DOHH2 (cell line): ENCODE data around the gene NAP1L1.

Experiments used
- H3F3A ChIP-seq: fragments of 200-600 bp; sonication (generic), shearing (Covaris generic); 2 replicates; pipeline ENCODE4 v1.6.0; 2016; ENCODE audit warnings: antibody characterized with exemption, mild to moderate bottlenecking; ENCODE audit not compliant: control insufficient read depth, insufficient read depth
- H3K27ac ChIP-seq: fragments of 200-600 bp; sonication (generic); 2 replicates; pipeline ENCODE4 v1.5.1; 2014; ENCODE audit warnings: low read depth, mild to moderate bottlenecking, low read length, moderate library complexity
- H3K27me3 ChIP-seq: fragments of 200-600 bp; sonication (generic); 2 replicates; pipeline ENCODE4 v1.6.1; 2014; ENCODE audit warnings: mild to moderate bottlenecking, low read length, mixed read lengths; ENCODE audit not compliant: control insufficient read depth
- H3K36me3 ChIP-seq: fragments of 200-600 bp; sonication (generic); 2 replicates; pipeline ENCODE4 v1.6.1; 2014; ENCODE audit warnings: mild to moderate bottlenecking, low read length, moderate library complexity, mixed read lengths; ENCODE audit not compliant: control insufficient read depth
- H3K4me1 ChIP-seq: fragments of 200-600 bp; sonication (generic); 2 replicates; pipeline ENCODE4 v1.6.1; 2014; ENCODE audit warnings: mild to moderate bottlenecking, low read length, mixed read lengths; ENCODE audit not compliant: control insufficient read depth
- H3K4me2 ChIP-seq: fragments of 200-600 bp; sonication (generic); 2 replicates; pipeline ENCODE4 v1.6.0; 2014; ENCODE audit warnings: mild to moderate bottlenecking, low read length, moderate library complexity
- H3K4me3 ChIP-seq: fragments of 200-600 bp; sonication (generic); 2 replicates; pipeline ENCODE4 v1.5.1; 2014; ENCODE audit warnings: mild to moderate bottlenecking, low read length, mixed read lengths
- H3K79me2 ChIP-seq: fragments of 200-600 bp; sonication (generic); 2 replicates; pipeline ENCODE4 v1.6.1; 2014; ENCODE audit warnings: mild to moderate bottlenecking, low read length, mixed read lengths; ENCODE audit not compliant: control insufficient read depth
- H3K9me2 ChIP-seq: fragments of 200-600 bp; sonication (generic); replicated peaks from 2 replicates; pipeline ENCODE4 v1.6.1; 2014; ENCODE audit warnings: mild to moderate bottlenecking, low read length, mixed read lengths; ENCODE audit not compliant: control insufficient read depth
- H3K9me3 ChIP-seq: fragments of 200-600 bp; sonication (generic); 2 replicates; pipeline ENCODE4 v1.6.1; 2014; ENCODE audit warnings: antibody characterized with exemption, low read length, mixed read lengths; ENCODE audit not compliant: control insufficient read depth, insufficient read depth
- H4K20me1 ChIP-seq: fragments of 200-600 bp; sonication (generic); 2 replicates; pipeline ENCODE4 v1.6.0; 2014; ENCODE audit warnings: low read depth, mild to moderate bottlenecking, antibody characterized with exemption, low read length, moderate library complexity; ENCODE audit not compliant: control insufficient read depth, insufficient read depth
- EZH2phosphoT487 ChIP-seq: fragments of 200-600 bp; sonication (generic); IDR thresholded peaks from 2 replicates; pipeline ENCODE4 v1.6.1; 2017; ENCODE audit warnings: borderline replicate concordance, mild to moderate bottlenecking, antibody characterized with exemption, low read length, moderate library complexity, mixed read lengths
- TF ChIP-seq, protein P1 (sequence below): fragments of 200-600 bp; sonication (generic); IDR thresholded peaks from one replicate; pipeline ENCODE4 v1.5.1; 2014; ENCODE audit warnings: antibody characterized with exemption, mild to moderate bottlenecking, low read depth, low read length; ENCODE audit not compliant: poor library complexity, severe bottlenecking

The NAP1L1 gene

GRCh38 chr12:76047742-76048141, 36.7 kb downstream of the NAP1L1 start:
- peaks cover 7% of the 10 kb centered on the region; the same call in 1 of the 2 replicates for H4K20me1 ChIP-seq
- H3K9me3 ChIP-seq = no peaks in the 10 kb centered on the region
- no peaks in the 10 kb centered on the region for H3K9me2 ChIP-seq
- H3K36me3 ChIP-seq = peaks cover 81% of the 10 kb centered on the region
- H3K4me1 ChIP-seq = no peaks in the 10 kb centered on the region
- no peak for TF ChIP-seq EZH2phosphoT487
- TF ChIP-seq, protein P1, sequence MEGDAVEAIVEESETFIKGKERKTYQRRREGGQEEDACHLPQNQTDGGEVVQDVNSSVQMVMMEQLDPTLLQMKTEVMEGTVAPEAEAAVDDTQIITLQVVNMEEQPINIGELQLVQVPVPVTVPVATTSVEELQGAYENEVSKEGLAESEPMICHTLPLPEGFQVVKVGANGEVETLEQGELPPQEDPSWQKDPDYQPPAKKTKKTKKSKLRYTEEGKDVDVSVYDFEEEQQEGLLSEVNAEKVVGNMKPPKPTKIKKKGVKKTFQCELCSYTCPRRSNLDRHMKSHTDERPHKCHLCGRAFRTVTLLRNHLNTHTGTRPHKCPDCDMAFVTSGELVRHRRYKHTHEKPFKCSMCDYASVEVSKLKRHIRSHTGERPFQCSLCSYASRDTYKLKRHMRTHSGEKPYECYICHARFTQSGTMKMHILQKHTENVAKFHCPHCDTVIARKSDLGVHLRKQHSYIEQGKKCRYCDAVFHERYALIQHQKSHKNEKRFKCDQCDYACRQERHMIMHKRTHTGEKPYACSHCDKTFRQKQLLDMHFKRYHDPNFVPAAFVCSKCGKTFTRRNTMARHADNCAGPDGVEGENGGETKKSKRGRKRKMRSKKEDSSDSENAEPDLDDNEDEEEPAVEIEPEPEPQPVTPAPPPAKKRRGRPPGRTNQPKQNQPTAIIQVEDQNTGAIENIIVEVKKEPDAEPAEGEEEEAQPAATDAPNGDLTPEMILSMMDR = no peak
- H3K4me3 ChIP-seq = no peak overlapping the region
- H3K27me3 ChIP-seq = no peaks in the 10 kb centered on the region
- no peaks in the 10 kb centered on the region for H3K79me2 ChIP-seq
- H3K27ac ChIP-seq = no peak overlapping the region
- H3F3A ChIP-seq = peaks cover 49% of the 10 kb centered on the region
- H3K4me2 ChIP-seq = no peak overlapping the region

- Histone ChIP-seq H3K9me3 (no peaks in the 10 kb centered on the region), H3K27me3 (no peaks in the 10 kb centered on the region), H3K79me2 (no peaks in the 10 kb centered on the region), H3K9me2 (no peaks in the 10 kb centered on the region), H3F3A (peaks cover 53% of the 10 kb centered on the region), H3K27ac (no peak overlapping the region), H3K4me2 (no peak overlapping the region), H3K4me1 (no peaks in the 10 kb centered on the region), H4K20me1 (peaks cover 12% of the 10 kb centered on the region; the same call in 1 of the 2 replicates), H3K36me3 (peaks cover 75% of the 10 kb centered on the region), H3K4me3 (no peak overlapping the region)
- TF ChIP-seq, protein P1 = no peak
- TF ChIP-seq EZH2phosphoT487 = no peak
These were observed 37.4 kb downstream of the NAP1L1 start for GRCh38 chr12:76047060-76047459.

- Histone ChIP-seq H3K36me3 (peaks cover 39% of the 10 kb centered on the region), H3K4me2 (no peak overlapping the region), H3K4me3 (no peak overlapping the region), H4K20me1 (peaks cover 20% of the 10 kb centered on the region), H3K27ac (no peak overlapping the region), H3K4me1 (no peaks in the 10 kb centered on the region), H3K79me2 (no peaks in the 10 kb centered on the region), H3K9me3 (no peaks in the 10 kb centered on the region), H3F3A (peaks cover 70% of the 10 kb centered on the region), H3K27me3 (no peaks in the 10 kb centered on the region), H3K9me2 (no peaks in the 10 kb centered on the region)
- TF ChIP-seq EZH2phosphoT487 = no peak
- TF ChIP-seq, protein P1 = no peak
These were observed 41.1 kb downstream of the NAP1L1 start for GRCh38 chr12:76043377-76043776.

DNA sequence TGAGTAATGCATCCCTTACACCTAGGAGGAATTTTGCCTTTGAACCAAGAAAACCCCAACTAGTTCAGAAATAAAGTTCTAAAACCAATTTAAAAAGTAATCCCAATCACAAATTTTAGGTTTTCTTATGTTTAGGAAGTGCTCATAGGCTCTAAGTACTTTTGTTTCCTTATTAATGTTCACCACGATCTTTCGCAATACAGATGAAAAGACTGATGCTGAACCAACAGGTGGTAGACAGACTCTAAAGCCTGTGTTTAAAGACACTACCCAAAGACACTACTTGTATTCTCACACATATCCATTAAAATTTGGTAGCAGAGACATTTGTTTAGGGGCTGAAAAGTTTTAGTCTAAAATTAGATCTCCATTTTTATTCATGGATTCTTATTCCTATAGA, 42.3 kb downstream of the NAP1L1 start:
- H3K4me2 ChIP-seq = no peak overlapping the region
- peaks cover 75% of the 10 kb centered on the region for H3F3A ChIP-seq
- no peaks in the 10 kb centered on the region for H3K9me2 ChIP-seq
- H3K9me3 ChIP-seq = no peaks in the 10 kb centered on the region
- H4K20me1 ChIP-seq = peaks cover 20% of the 10 kb centered on the region
- H3K27me3 ChIP-seq = no peaks in the 10 kb centered on the region
- no peak overlapping the region for H3K27ac ChIP-seq
- no peaks in the 10 kb centered on the region for H3K79me2 ChIP-seq
- TF ChIP-seq EZH2phosphoT487 = no peak
- TF ChIP-seq, protein P1 = no peak
- H3K4me3 ChIP-seq = no peak overlapping the region
- H3K4me1 ChIP-seq = peaks cover 6% of the 10 kb centered on the region
- peaks cover 27% of the 10 kb centered on the region for H3K36me3 ChIP-seq
